Lower lobe of right lung (tissue), 2 donors: Measurements from ENCODE around the gene CTNND2. TPM values are rescaled to one million over a fixed set of nuclear protein-coding genes. Genes with fewer than 3 reads are reported as not detected.

ENCODE experiments used
- ATAC-seq, 2 donors: fragments of 200-7000 bp; cut with Tn5 transposase; one replicate each; pipeline ENCODE4 v1.9.1; 2020 to 2022; ENCODE audit warnings: mild to moderate bottlenecking in 2 of 2, moderate library complexity in 2 of 2
- DNase-seq: peaks from one replicate; pipeline ENCODE4 v3.0.0-alpha.2; 2020
- H3K27ac ChIP-seq: fragments of 200-600 bp; one replicate; pipeline ENCODE4 v1.8.0; 2022
- H3K27me3 ChIP-seq: fragments of 200-600 bp; one replicate; pipeline ENCODE4 v1.8.0; 2022; ENCODE audit warnings: low read depth
- H3K36me3 ChIP-seq: fragments of 200-600 bp; one replicate; pipeline ENCODE4 v1.8.0; 2022; ENCODE audit warnings: mild to moderate bottlenecking
- H3K4me1 ChIP-seq: fragments of 200-600 bp; one replicate; pipeline ENCODE4 v1.8.0; 2022
- H3K4me3 ChIP-seq: fragments of 200-600 bp; one replicate; pipeline ENCODE4 v1.8.0; 2022; ENCODE audit warnings: mild to moderate bottlenecking
- H3K9me3 ChIP-seq: fragments of 200-600 bp; one replicate; pipeline ENCODE4 v1.8.0; 2022
- intact Hi-C: fragments of 100-400 bp; cut with DNase I; formaldehyde crosslinking; loops from one replicate; pipeline ENCODE4 v1.11.0; 2022
- total RNA-seq: library from RNA; stranded (reverse); fragmentation: NEBNext Ultra II Directional; extraction: Animal tissue kit (Norgen Biotek cat#: 25700); gene quantifications from one replicate; pipeline ENCODE4 v1.2.1, GENCODE V29; 2021
- TF ChIP-seq, protein P1 (sequence below): fragments of 200-600 bp; IDR thresholded peaks from one replicate; pipeline ENCODE4 v1.8.0; 2022; ENCODE audit warnings: antibody characterized with exemption, mild to moderate bottlenecking
- donor health status: DM: no; HTN: yes; CAD: no; lungs with severe emphysema.

Gene CTNND2
- total RNA-seq, 1 donor from 2014 or later = 6.0 TPM

DNA sequence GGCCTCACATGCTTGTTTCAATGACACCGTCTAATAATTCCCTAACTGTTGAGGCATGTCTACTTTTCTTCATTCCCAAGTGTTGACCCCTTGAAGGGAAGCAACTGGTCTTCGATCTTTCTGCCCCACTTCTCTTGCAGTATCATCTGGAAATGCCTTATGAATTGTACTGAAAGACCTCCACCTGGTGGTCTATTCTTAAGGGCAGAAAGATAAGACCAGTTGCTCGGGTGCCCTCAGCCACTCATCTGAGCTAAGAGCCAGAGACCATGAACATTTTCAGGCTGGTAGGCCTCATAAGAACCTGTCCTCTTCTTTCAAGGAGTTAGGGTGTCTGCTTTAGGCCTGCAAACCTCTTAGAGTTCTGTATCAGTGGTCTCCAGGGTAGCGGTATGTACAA, 542.5 kb downstream of the CTNND2 start:
- Histone ChIP-seq H3K27ac (no peak overlapping the region), H3K4me3 (no peak overlapping the region), H3K36me3 (no peaks in the 10 kb centered on the region), H3K9me3 (no peaks in the 10 kb centered on the region), H3K27me3 (no peaks in the 10 kb centered on the region), H3K4me1 (no peaks in the 10 kb centered on the region)
- ATAC-seq (no peak), DNase-seq (no peak)
- intact Hi-C loops = no loop called here
- TF ChIP-seq, protein P1, sequence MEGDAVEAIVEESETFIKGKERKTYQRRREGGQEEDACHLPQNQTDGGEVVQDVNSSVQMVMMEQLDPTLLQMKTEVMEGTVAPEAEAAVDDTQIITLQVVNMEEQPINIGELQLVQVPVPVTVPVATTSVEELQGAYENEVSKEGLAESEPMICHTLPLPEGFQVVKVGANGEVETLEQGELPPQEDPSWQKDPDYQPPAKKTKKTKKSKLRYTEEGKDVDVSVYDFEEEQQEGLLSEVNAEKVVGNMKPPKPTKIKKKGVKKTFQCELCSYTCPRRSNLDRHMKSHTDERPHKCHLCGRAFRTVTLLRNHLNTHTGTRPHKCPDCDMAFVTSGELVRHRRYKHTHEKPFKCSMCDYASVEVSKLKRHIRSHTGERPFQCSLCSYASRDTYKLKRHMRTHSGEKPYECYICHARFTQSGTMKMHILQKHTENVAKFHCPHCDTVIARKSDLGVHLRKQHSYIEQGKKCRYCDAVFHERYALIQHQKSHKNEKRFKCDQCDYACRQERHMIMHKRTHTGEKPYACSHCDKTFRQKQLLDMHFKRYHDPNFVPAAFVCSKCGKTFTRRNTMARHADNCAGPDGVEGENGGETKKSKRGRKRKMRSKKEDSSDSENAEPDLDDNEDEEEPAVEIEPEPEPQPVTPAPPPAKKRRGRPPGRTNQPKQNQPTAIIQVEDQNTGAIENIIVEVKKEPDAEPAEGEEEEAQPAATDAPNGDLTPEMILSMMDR = no peak

DNA sequence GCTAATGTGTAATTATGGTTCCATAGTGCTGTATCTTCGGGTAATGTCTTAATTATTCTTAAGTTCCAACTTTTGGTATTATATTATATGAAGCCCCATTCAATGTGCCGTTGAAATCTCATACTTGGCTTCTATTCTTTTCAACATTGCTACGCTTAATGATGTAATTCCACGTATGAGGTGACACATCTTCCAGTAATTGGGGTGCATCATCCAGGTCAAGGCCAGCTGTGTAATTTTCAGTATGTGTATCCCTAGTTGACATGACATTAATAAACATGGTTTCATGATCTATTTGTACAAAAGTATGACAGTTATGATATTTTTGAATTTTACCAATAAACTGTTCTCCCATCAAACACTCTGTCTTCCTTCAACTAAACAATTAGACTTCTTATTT, 546.3 kb downstream of the CTNND2 start:
- no peak for ATAC-seq
- intact Hi-C loops = no loop called here

GRCh38 chr5:11355491-11355890, 548.8 kb downstream of the CTNND2 start:
- no peak overlapping the region for H3K27ac ChIP-seq
- H3K4me3 ChIP-seq = no peak overlapping the region
- TF ChIP-seq, protein P1 = no peak
- no peaks in the 10 kb centered on the region for H3K27me3 ChIP-seq
- intact Hi-C loops = no loop called here
- H3K9me3 ChIP-seq = peaks cover 8% of the 10 kb centered on the region
- ATAC-seq (no peak), DNase-seq (no peak)
- H3K4me1 ChIP-seq = no peaks in the 10 kb centered on the region
- H3K36me3 ChIP-seq = no peaks in the 10 kb centered on the region

More for the DNA sequence above, 546.3 kb downstream of the CTNND2 start:
- TF ChIP-seq, protein P1 = no peak
- no peak overlapping the region for H3K4me3 ChIP-seq
- H3K27me3 ChIP-seq = no peaks in the 10 kb centered on the region
- peaks cover 8% of the 10 kb centered on the region for H3K9me3 ChIP-seq
- no peaks in the 10 kb centered on the region for H3K36me3 ChIP-seq
- no peak overlapping the region for H3K27ac ChIP-seq
- no peak for DNase-seq
- H3K4me1 ChIP-seq = no peaks in the 10 kb centered on the region

GRCh38 chr5:11346336-11346735, 557.9 kb downstream of the CTNND2 start:
- no peak overlapping the region for H3K4me3 ChIP-seq
- no peaks in the 10 kb centered on the region for H3K9me3 ChIP-seq
- intact Hi-C loops = no loop called here
- H3K27me3 ChIP-seq = no peaks in the 10 kb centered on the region
- no peaks in the 10 kb centered on the region for H3K4me1 ChIP-seq
- TF ChIP-seq, protein P1 = no peak
- H3K27ac ChIP-seq = no peak overlapping the region
- H3K36me3 ChIP-seq = no peaks in the 10 kb centered on the region
- DNase-seq = no peak
- no peak for ATAC-seq

DNA sequence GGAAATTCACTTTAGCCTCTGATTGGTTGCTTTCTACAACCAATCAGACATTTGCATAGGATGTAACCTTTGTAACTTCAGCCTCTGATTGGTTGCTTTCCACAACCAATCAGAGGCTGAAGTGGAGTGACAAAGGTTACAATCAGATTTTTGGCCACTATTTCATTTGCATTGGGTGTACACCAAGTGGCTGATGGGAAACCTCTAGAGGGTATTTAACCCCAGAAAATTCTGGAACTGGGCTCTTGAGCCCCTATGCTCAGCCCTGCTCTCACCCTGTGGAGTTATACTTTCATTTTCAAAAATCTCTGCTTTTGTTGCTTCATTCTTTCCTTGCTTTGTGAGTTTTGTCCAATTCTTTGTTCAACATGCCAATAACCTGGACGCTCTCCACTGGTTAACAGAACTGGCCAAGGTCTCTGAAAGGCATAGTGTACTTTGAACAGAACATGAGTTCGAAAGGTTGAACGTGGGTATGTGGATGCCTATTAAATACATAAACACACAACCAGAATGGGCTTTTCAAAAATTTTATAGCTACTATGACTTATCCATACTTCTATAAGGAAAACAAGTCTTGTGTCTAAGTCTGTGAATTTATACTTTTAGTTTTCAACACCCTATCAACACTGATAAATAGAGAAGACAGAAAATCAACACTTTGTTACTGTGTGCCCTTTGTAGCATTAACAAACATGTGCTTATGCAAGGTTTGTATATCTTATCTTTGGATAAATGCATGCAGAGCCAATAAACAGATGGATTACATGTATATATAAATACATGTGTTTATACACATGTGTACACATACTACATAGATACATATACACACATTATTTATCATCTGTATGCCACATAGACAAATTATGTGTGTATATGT, 568.1 kb downstream of the CTNND2 start:
- no peak overlapping the region for H3K27ac ChIP-seq
- no peaks in the 10 kb centered on the region for H3K36me3 ChIP-seq
- TF ChIP-seq, protein P1 = no peak
- intact Hi-C loops = no loop called here
- ATAC-seq = no peak
- DNase-seq = no peak
- H3K9me3 ChIP-seq = no peaks in the 10 kb centered on the region
- H3K4me3 ChIP-seq = no peak overlapping the region
- H3K4me1 ChIP-seq = no peaks in the 10 kb centered on the region
- H3K27me3 ChIP-seq = no peaks in the 10 kb centered on the region
